SU-DHL-6 (cell line): Measurements from ENCODE around the gene PTPRE.

Experiments
- H2AFZ ChIP-seq: fragments of 200-600 bp; sonication (generic); 2 replicates; pipeline ENCODE4 v1.6.1; 2014; ENCODE audit warnings: low read depth, mild to moderate bottlenecking, moderate library complexity, mixed read lengths, antibody characterized with exemption, low read length; ENCODE audit not compliant: severe bottlenecking
- H3F3A ChIP-seq: fragments of 200-600 bp; shearing (Covaris generic); 2 replicates; pipeline ENCODE4 v1.6.0; 2016; ENCODE audit warnings: antibody characterized with exemption, mild to moderate bottlenecking; ENCODE audit not compliant: insufficient read depth
- H3K27ac ChIP-seq: fragments of 200-600 bp; sonication (generic); 2 replicates; pipeline ENCODE4 v1.5.1; 2016; ENCODE audit warnings: low read depth, mild to moderate bottlenecking, low read length, moderate library complexity, mixed read lengths
- H3K27me3 ChIP-seq: fragments of 200-600 bp; sonication (generic), shearing (Covaris generic); 2 replicates; pipeline ENCODE4 v1.6.0; 2014; ENCODE audit warnings: mild to moderate bottlenecking, low read length
- H3K36me3 ChIP-seq: fragments of 200-600 bp; sonication (generic); 2 replicates; pipeline ENCODE4 v1.6.1; 2014; ENCODE audit warnings: mild to moderate bottlenecking, low read length, mixed read lengths
- H3K4me2 ChIP-seq: fragments of 300-600, 200-600 bp; shearing (Covaris generic), sonication (generic); 2 replicates; pipeline ENCODE4 v1.6.0; 2014; ENCODE audit warnings: low read length, low read depth, mild to moderate bottlenecking; ENCODE audit not compliant: poor library complexity, severe bottlenecking
- H3K4me3 ChIP-seq: fragments of 200-600 bp; sonication (generic); 2 replicates; pipeline ENCODE4 v1.5.1; 2014; ENCODE audit warnings: antibody characterized with exemption, low read length, mild to moderate bottlenecking, mixed read lengths; ENCODE audit not compliant: insufficient read depth, poor library complexity, severe bottlenecking
- H3K79me2 ChIP-seq: fragments of 200-600 bp; sonication (generic); 2 replicates; pipeline ENCODE4 v1.6.1; 2014; ENCODE audit warnings: mild to moderate bottlenecking, low read length, moderate library complexity; ENCODE audit not compliant: insufficient read depth
- H3K9ac ChIP-seq: fragments of 200-600 bp; sonication (generic); 2 replicates; pipeline ENCODE4 v1.7.0; 2014; ENCODE audit warnings: mild to moderate bottlenecking, low read length
- H3K9me2 ChIP-seq: fragments of 200-600 bp; sonication (generic); replicated peaks from 2 replicates; pipeline ENCODE4 v1.6.1; 2014; ENCODE audit warnings: low read length; ENCODE audit not compliant: insufficient read depth
- H3K9me3 ChIP-seq: fragments of 200-600 bp; sonication (generic); 2 replicates; pipeline ENCODE4 v1.6.1; 2014; ENCODE audit warnings: low read length, mixed read lengths; ENCODE audit not compliant: insufficient read depth
- H4K20me1 ChIP-seq: fragments of 200-600 bp; sonication (generic); 2 replicates; pipeline ENCODE4 v1.6.1; 2014; ENCODE audit warnings: low read depth, mild to moderate bottlenecking, antibody characterized with exemption, low read length, moderate library complexity, mixed read lengths
- CTCF ChIP-seq: fragments of 200-600 bp; sonication (generic); IDR thresholded peaks from one replicate; pipeline ENCODE4 v1.5.1; 2017; ENCODE audit warnings: antibody characterized with exemption, mild to moderate bottlenecking, low read length, moderate library complexity; ENCODE audit not compliant: insufficient read depth, poor library complexity, severe bottlenecking
- EZH2phosphoT487 ChIP-seq: fragments of 200-600 bp; sonication (generic), shearing (Covaris generic); conservative IDR thresholded peaks from 2 replicates; pipeline ENCODE4 v1.6.1; 2018; ENCODE audit warnings: mild to moderate bottlenecking, antibody characterized with exemption, low read length, moderate library complexity, mixed read lengths

The PTPRE gene

GRCh38 chr10:127923646-127924045, 16.7 kb downstream of the PTPRE start:
- Histone ChIP-seq H3K79me2 (no peaks in the 10 kb centered on the region), H3K4me3 (no peak overlapping the region), H3K27ac (no peak overlapping the region), H2AFZ (no peak overlapping the region), H3K4me2 (no peak overlapping the region), H3K9ac (no peak overlapping the region), H3K36me3 (no peaks in the 10 kb centered on the region), H3K9me2 (no peaks in the 10 kb centered on the region), H3F3A (no peaks in the 10 kb centered on the region), H4K20me1 (no peaks in the 10 kb centered on the region), H3K27me3 (no peaks in the 10 kb centered on the region), H3K9me3 (no peaks in the 10 kb centered on the region)
- no peak for TF ChIP-seq CTCF
- no peak for TF ChIP-seq EZH2phosphoT487

- no peaks in the 10 kb centered on the region for H3K9me2 ChIP-seq
- no peaks in the 10 kb centered on the region for H3K36me3 ChIP-seq
- H3K27me3 ChIP-seq, result no peaks in the 10 kb centered on the region
- H3K4me2 ChIP-seq, result no peak overlapping the region
- no peaks in the 10 kb centered on the region for H3K79me2 ChIP-seq
- no peak overlapping the region for H3K4me3 ChIP-seq
- no peaks in the 10 kb centered on the region for H3K9me3 ChIP-seq
- no peaks in the 10 kb centered on the region for H3F3A ChIP-seq
- H2AFZ ChIP-seq, result no peak overlapping the region
- no peaks in the 10 kb centered on the region for H4K20me1 ChIP-seq
- H3K27ac ChIP-seq, result no peak overlapping the region
- TF ChIP-seq CTCF (no peak), EZH2phosphoT487 (no peak)
- H3K9ac ChIP-seq, result no peak overlapping the region
These were observed 18.7 kb downstream of the PTPRE start for GRCh38 chr10:127925471-127926207.

DNA sequence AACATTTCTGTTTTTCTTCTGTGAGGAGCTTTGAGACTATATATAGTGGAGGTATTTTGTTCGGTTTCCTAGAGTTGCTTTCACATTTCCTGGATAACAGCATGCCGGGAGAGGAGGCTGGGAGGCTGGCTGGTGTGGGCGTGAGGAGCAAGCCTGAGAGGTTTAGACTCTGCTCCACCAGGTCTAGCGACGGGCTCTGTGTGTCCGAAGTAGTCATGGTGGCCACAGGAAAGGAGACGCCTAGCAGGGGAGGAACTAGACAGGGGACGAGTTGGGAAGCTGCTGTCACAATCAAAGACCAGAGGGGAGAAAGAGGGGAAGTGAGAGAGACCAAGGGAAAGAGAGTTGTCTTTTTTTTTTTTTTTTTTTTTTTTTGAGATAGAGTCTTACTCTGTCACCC, 19.6 kb downstream of the PTPRE start:
- H3K27me3 ChIP-seq, result no peaks in the 10 kb centered on the region
- no peaks in the 10 kb centered on the region for H3K9me2 ChIP-seq
- no peaks in the 10 kb centered on the region for H3F3A ChIP-seq
- no peak overlapping the region for H2AFZ ChIP-seq
- no peaks in the 10 kb centered on the region for H4K20me1 ChIP-seq
- no peaks in the 10 kb centered on the region for H3K9me3 ChIP-seq
- no peaks in the 10 kb centered on the region for H3K79me2 ChIP-seq
- H3K4me3 ChIP-seq, result no peak overlapping the region
- no peaks in the 10 kb centered on the region for H3K36me3 ChIP-seq
- no peak overlapping the region for H3K27ac ChIP-seq
- TF ChIP-seq EZH2phosphoT487 (no peak), CTCF (no peak)
- no peak overlapping the region for H3K4me2 ChIP-seq
- no peak overlapping the region for H3K9ac ChIP-seq
